Stomach smooth muscle (tissue), 2 donors: Measurements from ENCODE around the gene ITFG2.

Source experiments
- H3K27ac ChIP-seq: one replicate; pipeline ENCODE4 v1.7.0; 2013; ENCODE audit warnings: mild to moderate bottlenecking, low read length, inconsistent platforms
- H3K27me3 ChIP-seq, 2 donors: one replicate each; pipeline ENCODE4 v1.7.0; 2013; ENCODE audit warnings: low read length in 2 of 2; ENCODE audit not compliant: insufficient read depth in 2 of 2, control insufficient read depth in 1 of 2
- H3K36me3 ChIP-seq, 2 donors: one replicate each; pipeline ENCODE4 v1.7.0; 2013; ENCODE audit warnings: low read length in 2 of 2; ENCODE audit not compliant: control insufficient read depth in 2 of 2, insufficient read depth in 2 of 2
- H3K4me1 ChIP-seq: one replicate; pipeline ENCODE4 v1.7.0; 2013; ENCODE audit warnings: low read length; ENCODE audit not compliant: control insufficient read depth, insufficient read depth
- H3K4me3 ChIP-seq, 2 donors: one replicate each; pipeline ENCODE4 v1.7.0; 2013; ENCODE audit warnings: low read length in 2 of 2
- H3K9ac ChIP-seq, 2 donors: one replicate each; pipeline ENCODE4 v1.7.0; 2013; ENCODE audit warnings: low read length in 2 of 2, mild to moderate bottlenecking in 1 of 2
- H3K9me3 ChIP-seq, 2 donors: one replicate each; pipeline ENCODE4 v1.7.0; 2013; ENCODE audit warnings: low read length in 2 of 2; ENCODE audit not compliant: control insufficient read depth in 2 of 2
- donor health status: healthy.
- donor health status: Pancreatic carcinoma.

Gene ITFG2

DNA sequence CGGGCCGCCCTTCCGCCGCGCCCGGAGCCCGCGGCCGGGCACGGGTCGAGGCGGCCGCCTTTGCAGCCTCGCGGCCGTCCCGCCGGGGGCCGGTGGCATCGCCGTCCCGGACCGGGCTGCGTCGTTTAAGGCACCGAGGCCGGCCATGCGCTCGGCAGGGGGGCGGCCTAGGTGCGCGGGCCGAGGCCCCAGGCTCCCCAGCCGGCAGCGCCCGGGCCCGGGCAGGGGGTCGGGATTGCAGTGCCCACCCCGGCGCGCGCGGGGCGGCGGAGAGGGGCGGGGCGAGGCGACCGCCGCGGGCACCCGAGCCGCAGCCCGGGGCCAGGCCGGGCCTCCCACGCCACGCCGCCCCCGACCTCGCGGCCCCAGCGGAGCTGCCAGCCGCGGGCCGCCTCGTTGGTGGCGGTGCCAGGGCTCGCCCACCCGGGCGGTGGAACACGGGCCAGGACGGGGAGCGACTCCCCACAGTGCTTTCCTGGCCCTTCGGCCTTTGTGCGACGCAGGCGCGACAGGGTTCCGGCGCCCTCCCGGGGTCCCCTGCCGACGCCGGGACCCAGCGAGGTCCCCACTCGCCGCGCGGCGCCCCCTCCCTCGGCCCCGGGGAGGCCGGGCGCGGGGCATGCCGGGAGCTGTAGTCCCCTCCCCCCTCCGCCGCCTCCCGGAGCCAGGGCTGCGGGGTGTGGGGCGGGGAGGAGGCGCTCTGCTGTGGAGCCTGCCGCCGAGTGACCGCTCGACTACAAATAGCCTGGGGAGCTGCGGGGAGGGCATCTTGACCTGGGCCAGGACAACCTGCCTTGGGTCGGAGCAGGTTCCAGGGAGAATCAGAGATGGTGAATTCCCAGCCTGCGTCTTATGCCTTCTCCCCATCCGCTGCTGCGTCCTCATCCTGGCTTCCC is 16.9 kb upstream of the ITFG2 start:
- Histone ChIP-seq H3K9me3 (no peaks in the 10 kb centered on the region), H3K9ac (peak overlapping the region; percentile 59 to 75), H3K36me3 (peaks cover 33 to 36% of the 10 kb centered on the region in 2 donors), H3K4me3 (peak overlapping the region; percentile 71 to 85), H3K27me3 (no peaks in the 10 kb centered on the region), H3K27ac (peak overlapping the region; percentile 69), H3K4me1 (peaks cover 33% of the 10 kb centered on the region)

DNA sequence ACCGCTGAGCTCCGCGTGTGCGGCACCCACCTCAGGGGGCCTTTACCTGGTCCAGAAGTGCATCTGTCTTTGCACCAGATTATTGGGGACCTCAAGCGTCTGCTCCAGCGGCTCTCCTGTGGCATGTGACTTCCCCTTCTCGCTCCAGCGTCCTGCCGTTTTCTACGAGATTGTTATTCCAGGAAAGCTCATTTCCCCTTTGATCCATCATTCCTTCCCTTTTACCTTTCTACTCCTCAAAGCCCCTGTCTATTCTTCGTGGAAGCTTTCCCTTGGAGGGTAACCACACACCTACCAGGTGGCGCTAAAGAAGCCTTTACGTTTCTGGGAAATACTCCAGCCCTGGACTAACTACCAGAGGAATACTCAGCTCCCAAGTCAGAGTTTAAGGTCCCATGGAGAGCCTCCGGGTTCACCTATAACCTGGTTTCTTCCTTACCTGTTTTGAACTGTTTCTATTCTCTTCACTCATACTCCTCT is 16.2 kb upstream of the ITFG2 start:
- peak overlapping the region; percentile 59 to 75 for H3K9ac ChIP-seq
- peaks cover 40 to 43% of the 10 kb centered on the region in 2 donors for H3K36me3 ChIP-seq
- no peaks in the 10 kb centered on the region for H3K9me3 ChIP-seq
- H3K27ac ChIP-seq: peak overlapping the region; percentile 24
- H3K4me3 ChIP-seq: peak overlapping the region; percentile 71 to 85
- peaks cover 38% of the 10 kb centered on the region for H3K4me1 ChIP-seq
- no peaks in the 10 kb centered on the region for H3K27me3 ChIP-seq

DNA sequence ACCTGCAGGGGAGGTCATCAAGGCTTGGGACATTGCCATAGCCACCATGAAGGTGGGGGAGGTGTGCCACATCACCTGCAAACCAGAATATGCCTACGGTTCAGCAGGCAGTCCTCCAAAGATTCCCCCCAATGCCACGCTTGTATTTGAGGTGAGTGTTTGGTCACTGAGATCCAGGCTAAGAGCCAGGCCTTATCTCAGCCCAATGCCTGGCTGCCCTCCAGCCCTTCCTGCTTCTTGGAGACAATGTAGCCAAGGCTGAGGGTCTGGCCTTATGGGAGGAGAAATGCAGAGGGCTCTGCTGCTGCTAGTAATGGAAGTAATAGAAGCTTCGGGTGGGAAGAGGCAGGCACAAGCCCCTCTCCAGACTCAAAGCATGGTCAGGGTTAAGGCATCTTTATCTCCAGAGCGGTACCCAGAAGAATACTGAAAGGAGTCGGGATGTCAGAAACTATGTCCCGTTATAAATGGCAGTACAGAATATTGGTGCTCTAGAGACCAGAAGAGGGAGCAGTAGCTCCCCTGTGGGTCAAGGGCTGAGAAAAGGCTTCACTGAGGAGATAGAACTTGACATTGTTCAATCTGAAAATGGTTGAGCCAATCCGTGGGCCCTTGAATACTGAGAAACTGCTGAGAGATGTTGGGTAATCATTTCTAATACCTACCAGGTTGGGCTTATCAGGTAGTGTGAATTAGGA is 14.6 kb upstream of the ITFG2 start:
- Histone ChIP-seq H3K4me1 (peaks cover 40% of the 10 kb centered on the region), H3K36me3 (peaks cover 52 to 53% of the 10 kb centered on the region in 2 donors), H3K27me3 (no peaks in the 10 kb centered on the region), H3K27ac (no peak overlapping the region), H3K9me3 (no peaks in the 10 kb centered on the region), H3K9ac (no peak overlapping the region), H3K4me3 (no peak overlapping the region)

DNA sequence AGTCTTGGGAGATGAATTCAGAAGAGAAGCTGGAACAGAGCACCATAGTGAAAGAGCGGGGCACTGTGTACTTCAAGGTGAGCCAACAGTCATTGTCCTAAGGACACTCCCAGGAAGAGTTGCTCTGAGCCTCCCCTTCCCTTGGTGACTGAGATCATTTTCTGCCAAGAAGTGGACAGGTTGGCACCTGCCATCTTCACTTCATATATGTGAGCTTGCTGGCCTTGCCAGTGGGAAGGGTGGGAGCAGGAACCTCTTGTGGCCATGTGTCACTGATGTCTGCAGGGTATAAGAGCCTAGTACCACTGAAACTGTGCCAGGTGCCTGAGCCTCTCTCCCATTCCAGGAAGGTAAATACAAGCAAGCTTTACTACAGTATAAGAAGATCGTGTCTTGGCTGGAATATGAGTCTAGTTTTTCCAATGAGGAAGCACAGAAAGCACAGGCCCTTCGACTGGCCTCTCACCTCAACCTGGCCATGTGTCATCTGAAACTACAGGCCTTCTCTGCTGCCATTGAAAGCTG is 12.4 kb upstream of the ITFG2 start:
- H3K9ac ChIP-seq: no peak overlapping the region
- H3K4me1 ChIP-seq: peaks cover 43% of the 10 kb centered on the region
- H3K9me3 ChIP-seq: no peaks in the 10 kb centered on the region
- H3K27ac ChIP-seq: peak overlapping the region; percentile 11
- H3K27me3 ChIP-seq: no peaks in the 10 kb centered on the region
- H3K36me3 ChIP-seq: peaks cover 68 to 69% of the 10 kb centered on the region in 2 donors
- H3K4me3 ChIP-seq: no peak overlapping the region

DNA sequence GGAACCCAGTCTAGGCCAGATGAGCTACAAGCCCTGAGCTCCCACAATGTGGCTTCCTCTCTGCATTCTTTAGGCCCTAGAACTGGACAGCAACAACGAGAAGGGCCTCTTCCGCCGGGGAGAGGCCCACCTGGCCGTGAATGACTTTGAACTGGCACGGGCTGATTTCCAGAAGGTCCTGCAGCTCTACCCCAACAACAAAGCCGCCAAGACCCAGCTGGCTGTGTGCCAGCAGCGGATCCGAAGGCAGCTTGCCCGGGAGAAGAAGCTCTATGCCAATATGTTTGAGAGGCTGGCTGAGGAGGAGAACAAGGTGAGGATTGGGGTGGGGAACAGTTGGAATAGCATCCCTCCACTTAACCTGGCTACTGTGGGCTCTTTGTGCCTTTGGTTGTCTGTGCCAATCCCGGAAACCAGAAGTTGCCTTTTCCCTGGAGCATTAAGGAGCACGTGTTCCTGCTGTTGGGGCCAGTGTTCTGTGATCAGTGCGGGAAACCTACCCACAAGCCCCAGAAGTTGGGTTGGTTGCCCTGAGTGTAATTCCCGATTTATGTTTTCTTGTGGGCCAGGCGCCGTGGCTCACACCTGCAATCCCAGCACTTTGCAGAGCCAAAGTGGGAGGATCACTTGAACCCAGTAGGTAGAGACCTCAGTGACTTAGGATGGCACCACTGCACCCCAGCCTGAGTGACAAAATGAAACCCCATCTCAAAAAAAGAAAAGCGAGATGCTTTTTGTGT is 11.3 kb upstream of the ITFG2 start:
- Histone ChIP-seq H3K36me3 (peaks cover 70 to 71% of the 10 kb centered on the region in 2 donors), H3K4me1 (peaks cover 44% of the 10 kb centered on the region), H3K27me3 (no peaks in the 10 kb centered on the region), H3K27ac (no peak overlapping the region), H3K9me3 (no peaks in the 10 kb centered on the region), H3K4me3 (no peak overlapping the region), H3K9ac (no peak overlapping the region)

DNA sequence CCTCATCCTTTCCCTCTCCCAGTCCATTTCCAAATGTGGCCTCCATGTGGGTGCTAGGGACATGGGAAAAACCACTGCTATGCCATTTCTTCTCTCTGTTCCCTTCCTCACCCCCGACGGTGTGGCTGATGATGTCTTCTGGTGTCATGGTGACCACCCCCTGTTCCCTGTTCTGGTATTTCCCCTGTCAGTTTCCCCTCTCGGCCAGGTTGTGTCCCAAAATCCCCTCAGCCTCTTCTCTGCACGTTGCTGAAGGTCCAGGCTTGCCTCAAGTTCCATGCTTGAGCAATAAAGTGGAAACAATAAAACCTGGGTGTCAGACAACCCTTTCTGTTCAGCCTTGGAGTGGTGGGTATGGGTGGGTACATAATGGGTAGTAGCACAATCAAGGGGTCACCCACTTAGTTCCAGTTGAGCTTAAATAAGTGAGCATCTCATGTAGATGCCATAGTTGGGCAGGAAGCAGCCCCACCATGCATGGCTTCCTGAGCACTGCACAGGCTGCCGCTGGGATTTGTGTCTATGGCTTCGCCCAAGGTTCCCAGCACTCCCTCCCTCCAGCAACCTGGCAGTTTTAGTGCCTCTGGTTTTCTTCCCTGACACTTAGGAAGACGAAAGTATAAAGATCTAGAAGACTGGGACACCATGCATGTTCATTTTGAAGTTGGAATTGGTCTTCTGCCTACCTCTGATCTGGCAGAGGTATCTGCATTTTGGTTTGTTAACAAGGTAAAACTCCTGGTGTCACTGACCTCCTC is 8.7 kb upstream of the ITFG2 start:
- H3K4me3 ChIP-seq: no peak overlapping the region
- H3K9me3 ChIP-seq: no peaks in the 10 kb centered on the region
- H3K27ac ChIP-seq: peak overlapping the region; percentile 60
- H3K36me3 ChIP-seq: peaks cover 51 to 54% of the 10 kb centered on the region in 2 donors
- H3K4me1 ChIP-seq: peaks cover 25% of the 10 kb centered on the region
- peak overlapping the region in 1 of 2 donors; percentile 42 for H3K9ac ChIP-seq
- H3K27me3 ChIP-seq: no peaks in the 10 kb centered on the region

DNA sequence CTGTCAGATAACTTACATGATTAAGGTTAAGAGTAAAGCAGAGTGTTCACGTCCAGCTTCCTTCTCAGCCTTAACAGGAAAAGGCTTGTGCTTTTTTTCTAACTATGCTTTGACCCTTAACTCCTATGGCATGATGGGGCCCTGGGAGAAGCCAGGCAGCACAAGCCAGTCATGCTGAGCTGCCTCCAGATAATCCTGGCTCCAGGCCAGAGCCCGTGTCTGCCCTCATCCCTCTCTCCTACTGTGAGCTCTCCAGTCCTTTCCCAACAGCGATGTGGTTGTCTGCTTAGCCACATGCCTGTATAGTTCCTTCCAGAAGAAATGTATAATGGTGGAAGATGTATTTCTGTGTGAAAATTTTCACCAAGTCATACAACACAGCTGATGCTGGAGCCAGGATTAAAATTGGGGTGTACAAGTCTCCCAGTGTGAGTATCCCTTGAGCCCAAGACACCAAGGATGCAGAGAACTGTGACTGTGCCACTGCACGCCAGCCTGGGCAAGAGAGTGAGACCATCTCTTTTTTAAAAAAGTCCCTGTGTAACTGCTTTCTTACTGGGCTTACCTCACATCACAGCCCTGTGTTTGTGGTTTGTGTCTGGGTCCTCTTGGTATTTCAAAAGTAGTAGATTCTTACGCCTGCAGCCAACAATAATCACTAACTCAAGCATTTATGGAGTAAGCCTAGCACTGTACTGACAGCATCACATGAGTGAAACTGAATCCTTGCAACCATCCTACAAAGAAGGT is 7.9 kb upstream of the ITFG2 start:
- Histone ChIP-seq H3K27me3 (no peaks in the 10 kb centered on the region), H3K9me3 (no peaks in the 10 kb centered on the region), H3K4me1 (peaks cover 25% of the 10 kb centered on the region), H3K4me3 (no peak overlapping the region), H3K36me3 (peaks cover 44 to 47% of the 10 kb centered on the region in 2 donors), H3K9ac (no peak overlapping the region), H3K27ac (peak overlapping the region; percentile 60)

DNA sequence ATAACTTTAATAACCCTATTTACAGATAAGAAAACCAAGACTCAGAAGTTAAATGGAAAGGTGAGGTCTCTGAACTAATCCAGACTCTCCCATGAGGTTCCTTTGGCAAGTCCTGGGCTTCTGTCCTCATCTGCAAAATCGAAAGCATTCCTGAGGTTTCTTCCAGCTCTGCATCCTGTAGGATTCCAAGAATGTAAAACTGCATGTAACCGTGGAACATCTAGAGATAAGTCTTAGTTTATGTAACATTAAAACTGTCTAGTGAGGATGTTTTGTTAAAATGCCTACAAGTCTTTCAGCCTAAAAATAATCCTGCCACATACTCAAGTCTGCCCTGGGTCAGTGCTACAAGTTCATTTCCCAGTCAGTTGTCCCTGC is 7.3 kb upstream of the ITFG2 start:
- no peak overlapping the region for H3K9ac ChIP-seq
- H3K4me1 ChIP-seq: peaks cover 25% of the 10 kb centered on the region
- peak overlapping the region; percentile 8 for H3K27ac ChIP-seq
- peaks cover 38 to 41% of the 10 kb centered on the region in 2 donors for H3K36me3 ChIP-seq
- H3K27me3 ChIP-seq: no peaks in the 10 kb centered on the region
- H3K9me3 ChIP-seq: no peaks in the 10 kb centered on the region
- no peak overlapping the region for H3K4me3 ChIP-seq

DNA sequence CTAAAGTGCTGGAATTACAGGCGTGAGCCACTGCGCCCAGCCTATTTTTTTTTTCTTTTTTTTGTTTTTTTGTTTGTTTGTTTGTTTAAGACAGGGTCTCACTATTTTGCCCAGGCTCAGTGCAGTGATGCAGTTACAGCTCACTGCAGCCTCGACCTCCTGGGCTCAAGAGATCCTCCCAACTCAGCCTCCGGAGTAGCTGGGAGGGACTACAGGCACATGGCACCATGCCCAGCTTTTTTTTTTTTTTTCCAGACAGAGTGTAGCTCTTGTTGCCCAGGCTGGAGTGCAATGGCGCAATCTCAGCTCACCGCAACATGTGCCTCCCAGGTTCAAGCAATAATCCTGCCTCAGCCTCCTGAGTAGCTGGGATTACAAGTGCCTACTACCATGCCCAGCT is 5.8 kb upstream of the ITFG2 start:
- no peak overlapping the region for H3K9ac ChIP-seq
- peaks cover 25 to 27% of the 10 kb centered on the region in 2 donors for H3K36me3 ChIP-seq
- no peak overlapping the region for H3K27ac ChIP-seq
- peaks cover 19% of the 10 kb centered on the region for H3K4me1 ChIP-seq
- no peaks in the 10 kb centered on the region for H3K27me3 ChIP-seq
- no peak overlapping the region for H3K4me3 ChIP-seq
- H3K9me3 ChIP-seq: no peaks in the 10 kb centered on the region
